ENCODE data around the gene SNX18. TPM values are rescaled to one million over a fixed set of nuclear protein-coding genes. Genes with fewer than 3 reads are reported as not detected.

SNX18 gene
- polyA plus RNA-seq, 1 of the 3 experiments (the other 2 are of a cell fraction): 4.6 TPM

DNA sequence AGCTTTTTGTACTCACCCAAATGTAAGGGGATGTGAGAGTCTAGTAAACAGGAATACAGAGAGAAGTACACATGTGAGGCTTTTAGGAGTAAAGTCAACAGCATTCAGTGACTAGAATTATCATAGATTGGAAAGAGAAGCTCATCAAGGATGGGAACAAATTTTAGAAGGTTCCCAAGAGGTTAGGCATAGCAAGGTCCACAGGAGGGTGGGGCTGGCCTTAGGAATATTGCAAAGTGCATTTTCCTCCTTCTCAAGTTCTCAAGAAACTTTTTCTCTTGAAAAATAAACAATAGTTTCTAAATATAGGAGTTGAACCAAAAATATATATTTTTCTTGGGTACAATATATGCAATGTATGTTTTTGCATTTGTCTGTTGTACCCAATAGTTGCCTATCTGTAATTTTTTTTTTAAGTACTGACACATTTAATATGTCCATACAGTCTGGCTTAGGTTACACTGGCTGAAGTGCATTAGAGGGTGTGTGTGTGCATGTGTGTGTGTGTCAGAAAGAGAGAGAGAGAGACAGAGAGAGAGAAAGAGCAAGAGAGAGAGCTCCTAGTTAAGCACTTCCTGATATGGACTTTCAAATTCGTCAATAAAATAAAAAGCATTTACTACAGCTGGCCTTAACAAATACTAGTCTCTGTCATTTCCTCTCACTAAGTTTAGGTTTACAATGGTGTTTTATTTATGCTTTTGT is 62.2 kb downstream of the SNX18 start:
- no peaks in the 10 kb centered on the region for H3K79me2 ChIP-seq (ENCODE audit: insufficient read depth)
- H3K9ac ChIP-seq: no peak overlapping the region
- TF ChIP-seq, protein P1, sequence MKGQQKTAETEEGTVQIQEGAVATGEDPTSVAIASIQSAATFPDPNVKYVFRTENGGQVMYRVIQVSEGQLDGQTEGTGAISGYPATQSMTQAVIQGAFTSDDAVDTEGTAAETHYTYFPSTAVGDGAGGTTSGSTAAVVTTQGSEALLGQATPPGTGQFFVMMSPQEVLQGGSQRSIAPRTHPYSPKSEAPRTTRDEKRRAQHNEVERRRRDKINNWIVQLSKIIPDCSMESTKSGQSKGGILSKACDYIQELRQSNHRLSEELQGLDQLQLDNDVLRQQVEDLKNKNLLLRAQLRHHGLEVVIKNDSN (IDR thresholded peaks at IDR 0.05; ENCODE audit: borderline replicate concordance, low read depth): no peak
- TF ChIP-seq GABPA (IDR thresholded peaks at IDR 0.05; ENCODE audit: low read depth): no peak
- TF ChIP-seq RXRA (IDR thresholded peaks at IDR 0.05; ENCODE audit: borderline replicate concordance, low read depth): no peak
- TF ChIP-seq NFIC (IDR thresholded peaks at IDR 0.05; ENCODE audit: borderline replicate concordance): no peak
- TF ChIP-seq YY1 (IDR thresholded peaks at IDR 0.05; ENCODE audit: low read depth): no peak
- no peak for TF ChIP-seq MAX (IDR thresholded peaks at IDR 0.05; ENCODE audit: low read depth)
- no peak for TF ChIP-seq FOXM1 (IDR thresholded peaks at IDR 0.05; ENCODE audit: low read depth)
- TF ChIP-seq CTCF (IDR thresholded peaks at IDR 0.05): no peak
- no peak for TF ChIP-seq MXI1 (IDR thresholded peaks at IDR 0.05; ENCODE audit: low read depth, low read length)
- no peak for TF ChIP-seq SMC3 (IDR thresholded peaks at IDR 0.05; ENCODE audit: low read depth, low read length)
- TF ChIP-seq TCF12 (IDR thresholded peaks at IDR 0.05): no peak
- no peak for TF ChIP-seq GATA2 (CRISPR knock-in tag; IDR thresholded peaks at IDR 0.05)
- no peak for TF ChIP-seq NRF1 (IDR thresholded peaks at IDR 0.05; ENCODE audit: low read depth, low read length)
- TF ChIP-seq POLR2AphosphoS5 (IDR thresholded peaks at IDR 0.05; ENCODE audit: low read depth, low read length): no peak
- TF ChIP-seq ZBTB33 (IDR thresholded peaks at IDR 0.05; ENCODE audit: borderline replicate concordance, low read depth): no peak
- no peak for TF ChIP-seq MEF2A (IDR thresholded peaks at IDR 0.05; ENCODE audit: borderline replicate concordance, low read depth)
- TF ChIP-seq, protein P2, sequence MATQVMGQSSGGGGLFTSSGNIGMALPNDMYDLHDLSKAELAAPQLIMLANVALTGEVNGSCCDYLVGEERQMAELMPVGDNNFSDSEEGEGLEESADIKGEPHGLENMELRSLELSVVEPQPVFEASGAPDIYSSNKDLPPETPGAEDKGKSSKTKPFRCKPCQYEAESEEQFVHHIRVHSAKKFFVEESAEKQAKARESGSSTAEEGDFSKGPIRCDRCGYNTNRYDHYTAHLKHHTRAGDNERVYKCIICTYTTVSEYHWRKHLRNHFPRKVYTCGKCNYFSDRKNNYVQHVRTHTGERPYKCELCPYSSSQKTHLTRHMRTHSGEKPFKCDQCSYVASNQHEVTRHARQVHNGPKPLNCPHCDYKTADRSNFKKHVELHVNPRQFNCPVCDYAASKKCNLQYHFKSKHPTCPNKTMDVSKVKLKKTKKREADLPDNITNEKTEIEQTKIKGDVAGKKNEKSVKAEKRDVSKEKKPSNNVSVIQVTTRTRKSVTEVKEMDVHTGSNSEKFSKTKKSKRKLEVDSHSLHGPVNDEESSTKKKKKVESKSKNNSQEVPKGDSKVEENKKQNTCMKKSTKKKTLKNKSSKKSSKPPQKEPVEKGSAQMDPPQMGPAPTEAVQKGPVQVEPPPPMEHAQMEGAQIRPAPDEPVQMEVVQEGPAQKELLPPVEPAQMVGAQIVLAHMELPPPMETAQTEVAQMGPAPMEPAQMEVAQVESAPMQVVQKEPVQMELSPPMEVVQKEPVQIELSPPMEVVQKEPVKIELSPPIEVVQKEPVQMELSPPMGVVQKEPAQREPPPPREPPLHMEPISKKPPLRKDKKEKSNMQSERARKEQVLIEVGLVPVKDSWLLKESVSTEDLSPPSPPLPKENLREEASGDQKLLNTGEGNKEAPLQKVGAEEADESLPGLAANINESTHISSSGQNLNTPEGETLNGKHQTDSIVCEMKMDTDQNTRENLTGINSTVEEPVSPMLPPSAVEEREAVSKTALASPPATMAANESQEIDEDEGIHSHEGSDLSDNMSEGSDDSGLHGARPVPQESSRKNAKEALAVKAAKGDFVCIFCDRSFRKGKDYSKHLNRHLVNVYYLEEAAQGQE (IDR thresholded peaks at IDR 0.05; ENCODE audit: low read depth, low read length): no peak
- TF ChIP-seq JUND (IDR thresholded peaks at IDR 0.05): no peak
- no peaks in the 10 kb centered on the region for H3K9me2 ChIP-seq
- H3K4me3 ChIP-seq (ENCODE audit: low read depth in 2 of 2, low read length in 1 of 2): no peak overlapping the region
- 58% methylated on average over 1 of the region's 1 CpG for WGBS (ENCODE audit: low lambda C conversion rate)
- H4K20me1 ChIP-seq (ENCODE audit: insufficient read depth): no peaks in the 10 kb centered on the region
- no peak overlapping the region for H3K4me2 ChIP-seq
- H3K36me3 ChIP-seq (replicated peaks in 1 of 2; ENCODE audit: control insufficient read depth in 1 of 2, insufficient read depth in 2 of 2, low read length in 1 of 2): no peaks in the 10 kb centered on the region
- no peaks in the 10 kb centered on the region for H3F3A ChIP-seq (replicated peaks; ENCODE audit: insufficient read depth)
- no peaks in the 10 kb centered on the region; the same call in 1 of the 2 replicates for H3K27me3 ChIP-seq (ENCODE audit: insufficient read depth)
- no peaks in the 10 kb centered on the region for H3K9me3 ChIP-seq
- H3K4me1 ChIP-seq (ENCODE audit: control insufficient read depth in 1 of 2, insufficient read depth in 2 of 2, low read depth in 1 of 2, low read length in 1 of 2): no peaks in the 10 kb centered on the region
- H3K27ac ChIP-seq (ENCODE audit: low read depth in 2 of 2, low read length in 1 of 2): no peak overlapping the region
- ChIA-PET POLR2A (no interaction called here), CTCF (interaction anchor here (0.6 to 1.0 kb wide), 2 partner anchors 9 to 62 kb away, joined by 3 read pairs; partner anchors contain the start of gene SNX18)
- no peak for DNase-seq
- H2AFZ ChIP-seq (ENCODE audit: low read depth): no peak overlapping the region
